GM18909 (cell line): ENCODE data around the gene SLC25A29.
"Not testable (repeated sequence)": the region's sequence is repeated elsewhere in the genome, so short reads cannot be mapped to it uniquely, and the experiment has no call there.

Source experiments
- ATAC-seq: cut with Tn5 transposase; IDR thresholded peaks from one replicate; pipeline ENCODE4 v1.9.1; 2021; ENCODE audit warnings: mild to moderate bottlenecking; ENCODE audit not compliant: unreplicated experiment, poor library complexity

SLC25A29 gene

GRCh38 chr14:100283984-100284881 is 22.0 kb downstream of the SLC25A29 start:
- no peak for ATAC-seq

GRCh38 chr14:100283436-100283835 is 22.8 kb downstream of the SLC25A29 start:
- ATAC-seq = not testable (repeated sequence)

- no peak for ATAC-seq
These were observed 23.4 kb downstream of the SLC25A29 start for GRCh38 chr14:100282766-100283419.

- no peak for ATAC-seq
These were observed 24.2 kb downstream of the SLC25A29 start for GRCh38 chr14:100282083-100282350.

- no peak for ATAC-seq
These were observed 24.8 kb downstream of the SLC25A29 start for GRCh38 chr14:100281286-100282082.

GRCh38 chr14:100279563-100279962 is 26.7 kb downstream of the SLC25A29 start:
- no peak for ATAC-seq

DNA sequence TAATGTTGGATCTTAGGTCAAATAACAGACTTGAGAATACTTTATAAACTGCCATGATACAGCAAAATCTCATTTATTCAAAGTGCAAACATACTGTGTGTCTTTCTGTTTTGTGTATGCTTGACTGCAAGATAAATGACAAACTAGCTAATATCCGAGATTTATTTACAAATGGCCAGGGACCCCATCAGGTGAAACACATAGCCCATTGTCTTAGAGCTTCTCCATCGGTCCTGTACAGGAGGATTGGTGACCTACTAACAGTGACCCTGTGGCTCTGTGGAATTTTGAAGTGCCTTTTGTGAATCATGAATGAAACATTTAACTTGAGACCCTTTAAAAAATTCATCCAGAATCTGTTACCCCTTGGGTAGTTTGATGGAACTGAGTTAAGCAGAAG is 27.1 kb downstream of the SLC25A29 start:
- ATAC-seq = no peak

GRCh38 chr14:100278702-100279101 is 27.5 kb downstream of the SLC25A29 start:
- peak; percentile 73 for ATAC-seq

GRCh38 chr14:100275214-100275613 is 31.0 kb downstream of the SLC25A29 start:
- ATAC-seq = no peak

DNA sequence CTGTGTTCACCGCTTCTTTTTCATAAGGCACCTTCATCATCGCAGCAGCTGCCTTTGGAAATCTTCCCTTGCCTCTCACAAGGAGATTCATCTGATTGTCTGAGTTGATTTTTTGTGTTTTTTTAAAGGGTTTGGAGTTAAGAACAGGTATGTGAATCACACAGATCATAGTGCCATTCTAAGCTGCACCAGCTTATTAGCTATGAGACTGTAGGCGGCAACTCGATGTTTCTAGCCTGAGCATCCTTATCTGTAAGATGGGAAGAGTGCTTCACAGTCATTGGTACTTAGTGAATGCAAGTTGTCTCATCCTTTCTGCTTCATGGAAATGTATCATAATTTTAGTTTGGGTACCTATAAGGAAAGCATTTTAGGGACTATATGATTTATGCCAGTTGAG is 32.0 kb downstream of the SLC25A29 start:
- ATAC-seq = no peak

DNA sequence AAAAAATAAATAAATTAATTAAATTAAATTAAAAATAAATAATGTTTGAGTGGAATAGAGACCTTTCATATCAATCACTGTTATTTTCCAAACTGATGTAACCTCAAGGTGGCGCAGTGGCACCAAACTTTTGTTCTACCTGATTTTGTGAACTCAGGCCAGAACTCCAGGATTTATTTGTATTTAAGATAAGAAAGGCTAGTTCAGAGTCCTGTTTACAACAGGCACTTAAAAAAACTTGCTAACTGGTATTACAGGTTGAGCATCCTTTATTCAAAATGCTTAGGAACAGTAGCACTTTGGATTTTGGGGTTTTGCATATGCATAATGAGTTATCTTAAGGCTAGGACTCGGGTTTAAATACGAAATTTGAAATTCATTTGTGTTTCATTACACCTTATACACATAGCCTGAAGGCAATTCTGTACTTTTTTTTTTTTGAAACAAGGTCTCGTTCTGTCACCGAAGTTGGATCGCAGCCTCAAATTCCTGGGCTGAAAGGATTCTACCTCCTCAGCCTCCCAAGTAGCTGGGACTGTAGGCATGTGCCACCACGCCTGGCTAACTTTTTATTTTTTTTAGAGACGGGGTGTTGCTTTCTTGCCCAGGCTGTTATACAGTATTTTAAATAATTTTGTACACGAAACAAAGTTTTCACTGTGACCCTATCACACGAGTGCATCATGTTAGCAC is 34.9 kb downstream of the SLC25A29 start:
- no peak for ATAC-seq

DNA sequence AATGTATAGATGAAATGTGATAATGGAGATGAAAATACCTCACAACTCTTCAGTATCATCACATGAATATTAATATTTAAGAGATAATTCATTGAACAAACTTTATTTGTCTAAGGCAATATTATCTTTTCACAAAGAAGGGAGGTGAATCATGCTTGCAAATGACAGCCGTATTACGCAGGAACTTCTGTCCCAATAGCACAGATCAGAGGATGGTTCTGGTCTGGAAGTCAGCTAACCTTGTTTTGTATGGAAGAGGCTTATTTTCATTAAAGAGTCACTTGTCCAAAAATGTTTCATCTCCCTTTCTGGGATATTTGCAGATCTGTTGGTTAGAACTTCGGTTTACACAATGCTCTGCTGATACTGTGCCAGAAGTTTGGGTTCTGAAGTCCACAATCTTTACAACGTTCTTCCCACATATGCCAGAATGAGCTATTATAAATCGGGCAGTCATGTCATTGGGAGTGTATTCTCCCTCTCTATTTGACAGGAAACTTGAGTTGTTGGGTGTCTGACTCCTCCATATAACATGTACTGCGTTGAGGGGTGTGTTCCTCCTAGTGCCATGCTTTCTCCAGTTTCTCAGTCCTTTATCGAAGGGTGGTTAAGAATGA is 37.5 kb downstream of the SLC25A29 start:
- no peak for ATAC-seq

DNA sequence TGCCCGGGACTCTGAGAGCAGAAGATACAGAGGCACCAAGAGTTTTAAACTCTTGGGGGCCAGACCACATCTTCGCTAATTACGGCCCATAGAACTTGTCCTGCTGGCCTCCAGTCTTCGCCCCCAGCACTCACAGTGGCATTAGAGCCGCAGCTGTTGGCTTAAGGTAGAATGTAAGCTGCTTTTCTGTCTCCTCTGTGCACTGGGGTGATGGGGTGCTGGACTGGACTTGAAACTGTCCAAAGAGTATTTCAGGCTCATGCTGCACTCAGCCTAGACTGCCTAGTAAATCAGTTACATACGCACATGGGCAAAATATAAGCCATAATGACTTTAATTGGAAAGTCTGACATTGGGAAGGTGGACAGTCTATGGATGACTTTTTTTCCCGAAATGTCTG is 38.3 kb downstream of the SLC25A29 start:
- ATAC-seq = no peak

- no peak for ATAC-seq
These were observed 43.1 kb downstream of the SLC25A29 start for GRCh38 chr14:100263141-100263540.

DNA sequence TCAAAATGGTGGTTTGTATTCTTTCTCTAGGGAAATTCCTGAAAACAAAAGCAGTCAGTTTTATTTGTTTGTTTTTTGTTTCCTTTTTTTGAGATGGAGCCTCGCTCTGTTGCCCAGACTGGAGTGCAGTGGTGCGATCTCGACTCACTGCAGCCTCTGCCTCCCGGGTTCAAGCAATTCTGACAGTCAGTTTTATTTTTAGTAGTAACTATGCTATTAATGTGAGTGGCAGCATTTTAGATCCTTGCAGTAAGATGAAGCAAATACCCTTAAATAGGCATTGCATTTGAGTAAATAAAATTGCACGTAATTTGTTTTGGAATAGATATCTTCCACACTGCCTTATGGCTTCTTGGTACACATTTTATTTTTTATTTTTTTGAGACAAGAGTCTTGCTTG is 43.7 kb downstream of the SLC25A29 start:
- ATAC-seq = no peak

DNA sequence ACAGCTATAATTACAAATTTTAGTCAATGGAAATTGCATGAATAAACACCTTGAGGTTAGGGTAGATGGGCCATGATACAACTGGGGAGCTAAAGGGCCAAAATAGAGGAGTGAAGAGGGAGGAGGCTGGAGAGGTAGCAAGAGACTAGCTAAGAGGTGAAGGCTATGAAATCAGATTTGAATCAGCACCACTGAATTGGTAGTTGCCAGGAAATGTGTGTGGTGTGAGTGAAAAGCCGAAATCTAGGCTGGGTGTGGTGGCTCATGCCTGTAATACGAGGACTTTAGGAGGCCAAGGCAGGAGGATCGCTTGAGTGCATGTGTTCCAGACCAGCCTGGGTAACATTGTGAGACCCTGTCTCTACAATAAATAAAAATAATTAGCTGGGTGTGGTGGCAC is 44.6 kb downstream of the SLC25A29 start:
- no peak for ATAC-seq

DNA sequence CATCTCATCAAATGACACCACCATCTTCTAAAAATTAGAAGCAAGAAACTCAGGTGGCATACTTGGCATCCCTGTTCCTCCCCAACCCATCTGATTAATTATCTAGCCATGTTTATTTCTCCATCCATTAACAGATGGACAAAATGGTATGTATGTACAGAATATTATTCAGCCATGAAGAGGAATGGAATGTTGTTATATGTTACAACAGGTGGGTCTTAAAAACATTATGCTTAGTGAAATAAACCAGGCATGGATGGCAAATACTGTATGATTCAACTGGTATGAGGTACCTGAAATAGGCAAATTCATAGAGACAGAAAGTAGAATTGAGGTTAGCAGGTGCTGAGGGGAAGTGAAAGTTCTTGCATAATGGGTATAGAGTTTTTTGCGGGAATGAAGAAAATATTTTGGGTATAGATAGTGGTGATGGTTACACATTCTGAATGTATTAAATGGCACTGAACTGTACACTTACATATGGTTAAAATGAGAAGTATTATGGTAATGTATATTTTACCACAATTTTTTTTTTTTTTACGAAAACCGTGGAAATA is 49.8 kb downstream of the SLC25A29 start:
- peak; percentile 72 for ATAC-seq

DNA sequence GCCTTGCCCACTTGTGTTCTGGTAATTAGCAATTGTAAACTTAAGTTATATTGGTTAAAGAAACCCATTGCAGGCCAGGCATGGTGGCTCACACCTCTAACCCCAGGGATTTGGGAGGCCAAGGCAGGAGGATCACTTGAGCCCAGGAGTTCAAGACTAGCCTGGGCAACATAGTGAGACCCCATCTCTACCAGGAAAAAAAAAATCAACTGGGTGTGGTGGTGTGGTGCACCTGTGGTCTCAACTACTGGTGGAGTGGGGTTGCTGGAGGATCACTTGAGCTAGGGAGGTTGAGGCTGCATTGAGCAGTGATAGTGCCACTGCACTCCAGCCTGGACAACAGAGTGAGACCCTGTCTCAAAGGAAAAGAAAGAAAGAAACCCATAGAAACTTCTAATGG is 53.6 kb downstream of the SLC25A29 start:
- ATAC-seq = no peak

GRCh38 chr14:100250732-100251465 is 55.3 kb downstream of the SLC25A29 start:
- no peak for ATAC-seq
